Lung (tissue), 12 donors: Measurements from ENCODE around the gene SLC6A6. TPM values are rescaled to one million over a fixed set of nuclear protein-coding genes. Genes with fewer than 3 reads are reported as not detected.

Experiments
- ATAC-seq: fragments of 200-7000 bp; cut with Tn5 transposase; one replicate; pipeline ENCODE4 v1.9.1; 2020; ENCODE audit warnings: moderate number of reproducible peaks; ENCODE audit not compliant: insufficient read depth, low FRiP score
- DNase-seq, 3 donors: peaks; one replicate each; pipeline ENCODE4 v3.0.0-alpha.2; 2013 to 2017
- H3K27ac ChIP-seq, 2 donors: one replicate each; pipeline ENCODE4 v1.5.1; 2013; ENCODE audit warnings: mild to moderate bottlenecking in 2 of 2, moderate library complexity in 2 of 2, control low read depth in 1 of 2, inconsistent platforms in 1 of 2, low read depth in 1 of 2, low read length in 1 of 2
- H3K27me3 ChIP-seq, 3 donors: one replicate each; pipeline ENCODE4 v1.5.1; 2013; ENCODE audit warnings: low read length in 2 of 3; ENCODE audit not compliant: control insufficient read depth in 3 of 3, insufficient read depth in 3 of 3
- H3K36me3 ChIP-seq, 4 donors: one replicate each; pipeline ENCODE4 v1.5.1; 2013; ENCODE audit warnings: low read length in 4 of 4, mild to moderate bottlenecking in 1 of 4, moderate library complexity in 1 of 4; ENCODE audit not compliant: control insufficient read depth in 4 of 4, insufficient read depth in 4 of 4
- H3K4me1 ChIP-seq, 5 donors: one replicate each; pipeline ENCODE4 v1.5.1; 2013; ENCODE audit warnings: low read length in 5 of 5, mild to moderate bottlenecking in 2 of 5, moderate library complexity in 1 of 5; ENCODE audit not compliant: control insufficient read depth in 5 of 5, insufficient read depth in 5 of 5
- H3K4me3 ChIP-seq: one replicate; pipeline ENCODE4 v1.5.1; 2013; ENCODE audit warnings: mild to moderate bottlenecking, control low read depth, moderate library complexity
- H3K9ac ChIP-seq, 2 donors: one replicate each; pipeline ENCODE4 v1.5.1; 2013; ENCODE audit warnings: low read length in 2 of 2, control low read depth in 1 of 2; ENCODE audit not compliant: insufficient read depth in 1 of 2
- H3K9me3 ChIP-seq, 4 donors: one replicate each; pipeline ENCODE4 v1.5.1; 2013; ENCODE audit warnings: low read length in 3 of 4, mild to moderate bottlenecking in 1 of 4, moderate library complexity in 1 of 4; ENCODE audit not compliant: control insufficient read depth in 4 of 4, insufficient read depth in 3 of 4
- CTCF ChIP-seq: IDR thresholded peaks from 2 replicates; pipeline ENCODE4 v1.5.1; 2012; ENCODE audit warnings: mild to moderate bottlenecking; ENCODE audit errors: control extremely low read depth, extremely low read depth
- WGBS, 2 donors: extraction: QIAGEN DNeasy Blood & Tissue Kit; methylation state at CpG; one replicate each; pipeline ENCODE4 v1.1.7; 2013; 5-methylcytosine and 5-hydroxymethylcytosine counted together
- polyA plus RNA-seq, 2 donors: library from polyadenylated mRNA; stranded (reverse); fragments of 200-250 nt; gene quantifications; one replicate each; pipeline ENCODE4 v1.2.1, GENCODE V29; 2013
- total RNA-seq, 2 donors: library from RNA; depleted of rRNA in 1 of 2; stranded (reverse); fragments of >200 nt in 1 of 2; gene quantifications; one replicate each; pipeline ENCODE4 v1.2.1, GENCODE V29; 2014 to 2021
- donor health status: control.
- donor health status: control.
- donor health status: Bipolar disorder and iron deficiency.
- donor health status: healthy.
- donor health status: DM: yes; HTN: yes; CAD: no.

The SLC6A6 gene
- total and polyA plus RNA-seq, 4 donors, result 16.1 to 96.3 (median 57.4) TPM

DNA sequence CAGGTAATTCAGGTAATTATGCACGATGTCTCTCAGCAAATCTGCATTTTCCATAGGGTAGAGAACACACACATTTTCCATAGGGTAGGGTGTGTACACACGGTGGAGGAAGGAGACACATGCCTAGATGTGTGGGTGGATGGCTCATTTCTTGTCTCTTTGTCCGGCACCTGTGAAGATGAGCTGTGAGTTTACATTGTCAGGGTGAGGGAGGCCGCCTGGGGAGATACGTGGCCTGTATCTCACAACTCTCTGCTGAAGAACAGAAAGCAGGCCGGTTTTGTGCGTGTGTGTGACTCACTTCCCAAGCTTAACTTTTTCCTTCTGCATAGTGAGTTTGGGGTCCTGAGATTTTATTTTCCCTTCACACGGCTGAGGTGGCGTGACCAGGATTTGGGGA is 60.3 kb downstream of the SLC6A6 start:
- Histone ChIP-seq H3K27me3 (no peaks in the 10 kb centered on the region), H3K27ac (no peak overlapping the region), H3K9ac (no peak overlapping the region), H3K9me3 (no peaks in the 10 kb centered on the region), H3K36me3 (peaks cover 8 to 56% (median 16%) of the 10 kb centered on the region in 4 donors), H3K4me3 (no peak overlapping the region), H3K4me1 (peaks cover 3 to 15% (median 9%) of the 10 kb centered on the region in 5 donors)
- TF ChIP-seq CTCF, result no peak
- ATAC-seq (no peak), DNase-seq (no peak)
- WGBS, 2 donors, result 92 to 93% methylated on average over 9 of the region's 9 CpGs

DNA sequence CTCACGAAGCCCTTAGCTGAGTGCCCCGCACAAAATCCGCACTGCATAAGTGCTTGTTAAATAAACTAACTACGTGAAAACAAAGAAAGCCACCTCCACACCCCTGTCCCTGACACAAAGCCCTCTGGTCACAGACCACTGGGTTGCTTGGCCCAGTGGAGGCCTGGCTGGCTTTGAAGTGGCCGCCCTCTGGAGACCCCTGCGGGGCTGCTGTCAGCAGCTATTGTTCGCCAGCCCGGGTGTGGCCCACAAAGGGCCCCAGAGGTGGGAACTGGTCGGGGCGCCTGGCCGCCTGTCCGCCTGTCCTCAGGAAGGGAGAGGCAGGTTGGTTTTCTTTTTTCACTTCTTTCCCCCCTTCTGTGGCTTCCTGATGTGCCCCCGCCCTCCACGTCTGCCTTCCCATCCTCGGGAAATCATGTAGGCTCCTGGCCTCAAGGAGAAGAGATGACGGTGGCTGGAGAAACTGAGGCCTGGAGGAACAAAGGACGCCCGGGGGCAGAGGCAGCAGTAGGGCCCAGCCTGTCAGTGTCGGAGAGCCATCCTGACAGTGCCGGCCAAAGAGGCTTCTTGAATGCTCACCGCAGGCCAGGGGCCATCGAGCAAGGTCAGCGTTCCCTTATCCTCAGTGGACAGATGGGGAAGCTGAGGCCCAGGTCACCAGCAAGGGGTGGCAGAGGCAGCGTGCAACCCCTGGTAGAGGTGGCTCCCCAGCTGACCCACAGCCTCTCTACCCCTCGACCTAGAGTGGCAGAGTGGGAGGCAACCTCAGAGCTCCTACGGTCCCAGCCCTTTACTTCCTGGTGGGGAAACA is 61.1 kb downstream of the SLC6A6 start:
- Histone ChIP-seq H3K4me1 (peaks cover 3 to 15% (median 7%) of the 10 kb centered on the region in 5 donors), H3K4me3 (no peak overlapping the region), H3K27me3 (no peaks in the 10 kb centered on the region), H3K36me3 (peaks cover 8 to 58% (median 18%) of the 10 kb centered on the region in 4 donors), H3K9ac (no peak overlapping the region), H3K27ac (no peak overlapping the region), H3K9me3 (no peaks in the 10 kb centered on the region)
- no peak for TF ChIP-seq CTCF
- no peak for DNase-seq
- 82 to 85% methylated on average over 26 of the region's 26 CpGs for WGBS, 2 donors
- no peak for ATAC-seq

GRCh38 chr3:14464141-14464465 is 61.7 kb downstream of the SLC6A6 start:
- 89 to 95% methylated on average over 5 of the region's 5 CpGs for WGBS, 2 donors
- Histone ChIP-seq H3K27me3 (no peaks in the 10 kb centered on the region), H3K9me3 (no peaks in the 10 kb centered on the region), H3K36me3 (peaks cover 7 to 63% (median 19%) of the 10 kb centered on the region in 4 donors), H3K4me3 (no peak overlapping the region), H3K9ac (no peak overlapping the region), H3K27ac (no peak overlapping the region), H3K4me1 (peaks cover 0 to 15% (median 7%) of the 10 kb centered on the region in 5 donors)
- TF ChIP-seq CTCF, result no peak
- DNase-seq (no peak), ATAC-seq (no peak)
